ENCODE results near the gene PSME1. TPM values are rescaled to one million over a fixed set of nuclear protein-coding genes. Genes with fewer than 3 reads are reported as not detected.
A peak's percentile ranks its signal among the peaks of the same experiment; 100 is the strongest.

Gene PSME1
- total and polyA plus RNA-seq, 2 of the 13 experiments (the other 11 are each of a cell fraction or from before 2014, with no cell fraction given): 159 to 608 TPM

- no peak for TF ChIP-seq SNAPC4 (CRISPR knock-in tag; IDR thresholded peaks at IDR 0.05)
- no peak for TF ChIP-seq ZNF326 (CRISPR knock-in tag; IDR thresholded peaks at IDR 0.05; ENCODE audit: borderline replicate concordance)
- no peak for TF ChIP-seq ZNF414 (CRISPR knock-in tag; IDR thresholded peaks at IDR 0.05)
- TF ChIP-seq ZNF280B (CRISPR knock-in tag; IDR thresholded peaks at IDR 0.05; ENCODE audit: borderline replicate concordance): peak; percentile 61; the same call in 1 of the 2 replicates
- no peak for TF ChIP-seq ZBTB7A (CRISPR knock-in tag; IDR thresholded peaks at IDR 0.05)
- TF ChIP-seq SOX6 (IDR thresholded peaks at IDR 0.05): no peak
- no peak for TF ChIP-seq SOX6 (CRISPR knock-in tag; IDR thresholded peaks at IDR 0.05)
- no peak for TF ChIP-seq RAD21 (CRISPR knock-in tag; IDR thresholded peaks at IDR 0.05)
- TF ChIP-seq POLR2G (IDR thresholded peaks at IDR 0.05; ENCODE audit: low read depth, low read length): peak; percentile 66
- no peak for TF ChIP-seq GTF3A (CRISPR knock-in tag; conservative IDR thresholded peaks at IDR 0.05)
- TF ChIP-seq ATF1 (CRISPR knock-in tag; IDR thresholded peaks at IDR 0.05): no peak
- no peak for TF ChIP-seq HDAC1 (CRISPR knock-in tag; IDR thresholded peaks at IDR 0.05)
- no peak for TF ChIP-seq MBNL3 (CRISPR knock-in tag; conservative IDR thresholded peaks at IDR 0.05)
- no peak for TF ChIP-seq PHB2 (IDR thresholded peaks at IDR 0.05; ENCODE audit: partially characterized antibody)
- peak; percentile 9; the same call in 1 of the 2 replicates for TF ChIP-seq NR2C2 (CRISPR knock-in tag; IDR thresholded peaks at IDR 0.05; ENCODE audit: borderline replicate concordance)
- TF ChIP-seq STAT6 (CRISPR knock-in tag; IDR thresholded peaks at IDR 0.05; ENCODE audit: borderline replicate concordance): no peak
- TF ChIP-seq NR0B2 (CRISPR knock-in tag; IDR thresholded peaks at IDR 0.05): no peak
- no peak for TF ChIP-seq KLF15 (CRISPR knock-in tag; IDR thresholded peaks at IDR 0.05; ENCODE audit: borderline replicate concordance)
- no peak for TF ChIP-seq TRIM22 (IDR thresholded peaks at IDR 0.05)
Measured at GRCh38 chr14:24103451-24103850, 32.5 kb upstream of the PSME1 start (continued).

Measured in HepG2 (cell line).